Neural cell (in vitro differentiated cells): ENCODE measurements around the gene SMAGP. TPM values are rescaled to one million over a fixed set of nuclear protein-coding genes. Genes with fewer than 3 reads are reported as not detected.

Source experiments
- H2AFZ ChIP-seq: fragments of 200-600, 300-800 bp; sonication (generic), shearing (Covaris generic); 2 replicates; pipeline ENCODE4 v1.6.0; 2014; ENCODE audit warnings: low read depth, mild to moderate bottlenecking, antibody characterized with exemption, low read length, moderate library complexity
- H3F3A ChIP-seq: fragments of 200-600 bp; shearing (Covaris generic); 2 replicates; pipeline ENCODE4 v1.6.1; 2016; ENCODE audit warnings: mild to moderate bottlenecking, moderate library complexity, mixed read lengths, antibody characterized with exemption, low read length; ENCODE audit not compliant: insufficient read depth, poor library complexity, severe bottlenecking
- H3K27ac ChIP-seq: fragments of 200-600, 300-800 bp; sonication (generic), shearing (Covaris generic); 2 replicates; pipeline ENCODE4 v1.5.1; 2014; ENCODE audit warnings: mild to moderate bottlenecking, low read length, moderate library complexity
- H3K27me3 ChIP-seq: fragments of 300-800, 200-600 bp; sonication (generic), shearing (Covaris generic); 2 replicates; pipeline ENCODE4 v1.6.0; 2014; ENCODE audit warnings: mild to moderate bottlenecking, low read depth, low read length, moderate library complexity; ENCODE audit not compliant: insufficient read depth
- H3K36me3 ChIP-seq: fragments of 300-800, 200-600 bp; sonication (generic), shearing (Covaris generic); 2 replicates; pipeline ENCODE4 v1.5.1; 2014; ENCODE audit warnings: mild to moderate bottlenecking, antibody characterized with exemption, low read length, moderate library complexity; ENCODE audit not compliant: insufficient read depth
- H3K4me2 ChIP-seq: fragments of 300-800, 200-600 bp; sonication (generic), shearing (Covaris generic); 2 replicates; pipeline ENCODE4 v1.6.0; 2014; ENCODE audit warnings: mild to moderate bottlenecking, low read length
- H3K4me3 ChIP-seq: fragments of 300-800, 200-600 bp; sonication (generic), shearing (Covaris generic); 2 replicates; pipeline ENCODE4 v1.5.1; 2014; ENCODE audit warnings: mild to moderate bottlenecking, low read length, moderate library complexity
- H3K79me2 ChIP-seq: fragments of 200-600 bp; shearing (Covaris generic); replicated peaks from 2 replicates; pipeline ENCODE4 v1.6.0; 2014; ENCODE audit warnings: mild to moderate bottlenecking, low read length, moderate library complexity; ENCODE audit not compliant: insufficient read depth
- H3K9ac ChIP-seq: fragments of 300-800, 200-600 bp; sonication (generic), shearing (Covaris generic); 2 replicates; pipeline ENCODE4 v1.6.1; 2016; ENCODE audit warnings: mild to moderate bottlenecking, low read length, mixed read lengths
- H3K9me2 ChIP-seq: fragments of 200-600 bp; shearing (Covaris generic); 2 replicates; pipeline ENCODE4 v1.6.1; 2016; ENCODE audit warnings: mild to moderate bottlenecking, low read length, mixed read lengths; ENCODE audit not compliant: insufficient read depth
- H3K9me3 ChIP-seq: fragments of 200-600, 300-800 bp; sonication (generic), shearing (Covaris generic); 2 replicates; pipeline ENCODE4 v1.6.1; 2016; ENCODE audit warnings: mild to moderate bottlenecking, mixed run types, low read length, moderate library complexity, mixed read lengths
- H4K20me1 ChIP-seq: fragments of 200-600 bp; shearing (Covaris generic); 2 replicates; pipeline ENCODE4 v1.6.1; 2016; ENCODE audit warnings: mild to moderate bottlenecking, mixed run types; ENCODE audit not compliant: insufficient read depth
- EP300 ChIP-seq: fragments of 450-650 bp; conservative IDR thresholded peaks from 2 replicates; pipeline ENCODE4 v1.6.1; 2014; ENCODE audit warnings: antibody characterized with exemption, mild to moderate bottlenecking, moderate library complexity; ENCODE audit not compliant: poor library complexity, severe bottlenecking
- EZH2 ChIP-seq: fragments of 200-600, 300-800 bp; shearing (Covaris generic), sonication (generic); IDR thresholded peaks from 2 replicates; pipeline ENCODE4 v1.6.1; 2014; ENCODE audit warnings: antibody characterized with exemption, low read length, borderline replicate concordance, mild to moderate bottlenecking; ENCODE audit not compliant: insufficient read depth, poor library complexity, severe bottlenecking
- MXI1 ChIP-seq: fragments of 450-650 bp; conservative IDR thresholded peaks from 2 replicates; pipeline ENCODE4 v1.6.1; 2014; ENCODE audit warnings: antibody characterized with exemption, mild to moderate bottlenecking; ENCODE audit not compliant: poor library complexity, severe bottlenecking
- POLR2AphosphoS5 ChIP-seq: IDR thresholded peaks from 2 replicates; pipeline ENCODE4 v1.6.1; 2012
- RAD21 ChIP-seq: fragments of 450-650 bp; conservative IDR thresholded peaks from 2 replicates; pipeline ENCODE4 v1.6.1; 2014; ENCODE audit warnings: antibody characterized with exemption, mild to moderate bottlenecking, moderate library complexity
- SMC3 ChIP-seq: fragments of 450-650 bp; conservative IDR thresholded peaks from 2 replicates; pipeline ENCODE4 v1.6.1; 2014; ENCODE audit warnings: antibody characterized with exemption, mild to moderate bottlenecking, moderate library complexity; ENCODE audit not compliant: poor library complexity
- TAF1 ChIP-seq: IDR thresholded peaks from 2 replicates; pipeline ENCODE4 v1.6.1; 2012; ENCODE audit warnings: low read depth
- polyA plus RNA-seq: library from polyadenylated mRNA; depleted of rRNA; stranded (reverse); fragments of >200 nt; gene quantifications from 2 replicates; pipeline ENCODE4 v1.2.3, GENCODE V29; 2014
- TF ChIP-seq, protein P1 (sequence below): IDR thresholded peaks from 2 replicates; pipeline ENCODE4 v1.6.1; 2012; ENCODE audit warnings: borderline replicate concordance
- TF ChIP-seq, protein P2 (sequence below): fragments of 450-650 bp; IDR thresholded peaks from 2 replicates; pipeline ENCODE4 v1.5.1; 2014; ENCODE audit warnings: antibody characterized with exemption, mild to moderate bottlenecking, moderate library complexity; ENCODE audit not compliant: poor library complexity, severe bottlenecking

Gene SMAGP
- polyA plus RNA-seq, 1 donor from 2014 or later: not detected

DNA sequence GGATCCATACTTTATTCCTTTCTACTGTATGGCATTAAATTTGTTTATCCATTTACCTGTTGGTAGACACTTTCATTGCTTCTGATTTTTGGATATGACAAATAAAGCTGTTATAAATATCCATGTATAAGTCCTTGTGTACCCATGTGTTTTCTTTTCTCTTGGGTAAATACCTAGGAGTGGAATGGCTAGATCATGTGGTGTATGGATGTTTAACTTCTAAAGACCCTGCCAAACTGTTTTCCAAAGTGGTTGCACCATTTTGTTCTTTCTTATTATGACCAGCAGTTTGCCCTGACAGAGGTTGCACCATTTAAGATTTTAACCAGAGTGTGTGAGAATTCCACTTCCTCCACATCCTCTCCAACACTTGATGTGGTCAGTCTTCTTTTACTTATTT, 37.6 kb downstream of the SMAGP start:
- no peak overlapping the region for H2AFZ ChIP-seq
- no peaks in the 10 kb centered on the region for H3K9me2 ChIP-seq
- H3K27ac ChIP-seq: no peak overlapping the region
- no peaks in the 10 kb centered on the region for H4K20me1 ChIP-seq
- no peak overlapping the region for H3K4me3 ChIP-seq
- H3K9ac ChIP-seq: no peak overlapping the region
- H3K79me2 ChIP-seq: no peaks in the 10 kb centered on the region
- TF ChIP-seq TAF1: no peak
- TF ChIP-seq SMC3: no peak
- no peak for TF ChIP-seq RAD21
- TF ChIP-seq POLR2AphosphoS5: no peak
- no peak for TF ChIP-seq EZH2
- no peak for TF ChIP-seq EP300
- TF ChIP-seq, protein P1, sequence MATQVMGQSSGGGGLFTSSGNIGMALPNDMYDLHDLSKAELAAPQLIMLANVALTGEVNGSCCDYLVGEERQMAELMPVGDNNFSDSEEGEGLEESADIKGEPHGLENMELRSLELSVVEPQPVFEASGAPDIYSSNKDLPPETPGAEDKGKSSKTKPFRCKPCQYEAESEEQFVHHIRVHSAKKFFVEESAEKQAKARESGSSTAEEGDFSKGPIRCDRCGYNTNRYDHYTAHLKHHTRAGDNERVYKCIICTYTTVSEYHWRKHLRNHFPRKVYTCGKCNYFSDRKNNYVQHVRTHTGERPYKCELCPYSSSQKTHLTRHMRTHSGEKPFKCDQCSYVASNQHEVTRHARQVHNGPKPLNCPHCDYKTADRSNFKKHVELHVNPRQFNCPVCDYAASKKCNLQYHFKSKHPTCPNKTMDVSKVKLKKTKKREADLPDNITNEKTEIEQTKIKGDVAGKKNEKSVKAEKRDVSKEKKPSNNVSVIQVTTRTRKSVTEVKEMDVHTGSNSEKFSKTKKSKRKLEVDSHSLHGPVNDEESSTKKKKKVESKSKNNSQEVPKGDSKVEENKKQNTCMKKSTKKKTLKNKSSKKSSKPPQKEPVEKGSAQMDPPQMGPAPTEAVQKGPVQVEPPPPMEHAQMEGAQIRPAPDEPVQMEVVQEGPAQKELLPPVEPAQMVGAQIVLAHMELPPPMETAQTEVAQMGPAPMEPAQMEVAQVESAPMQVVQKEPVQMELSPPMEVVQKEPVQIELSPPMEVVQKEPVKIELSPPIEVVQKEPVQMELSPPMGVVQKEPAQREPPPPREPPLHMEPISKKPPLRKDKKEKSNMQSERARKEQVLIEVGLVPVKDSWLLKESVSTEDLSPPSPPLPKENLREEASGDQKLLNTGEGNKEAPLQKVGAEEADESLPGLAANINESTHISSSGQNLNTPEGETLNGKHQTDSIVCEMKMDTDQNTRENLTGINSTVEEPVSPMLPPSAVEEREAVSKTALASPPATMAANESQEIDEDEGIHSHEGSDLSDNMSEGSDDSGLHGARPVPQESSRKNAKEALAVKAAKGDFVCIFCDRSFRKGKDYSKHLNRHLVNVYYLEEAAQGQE: no peak
- no peak for TF ChIP-seq MXI1
- TF ChIP-seq, protein P2, sequence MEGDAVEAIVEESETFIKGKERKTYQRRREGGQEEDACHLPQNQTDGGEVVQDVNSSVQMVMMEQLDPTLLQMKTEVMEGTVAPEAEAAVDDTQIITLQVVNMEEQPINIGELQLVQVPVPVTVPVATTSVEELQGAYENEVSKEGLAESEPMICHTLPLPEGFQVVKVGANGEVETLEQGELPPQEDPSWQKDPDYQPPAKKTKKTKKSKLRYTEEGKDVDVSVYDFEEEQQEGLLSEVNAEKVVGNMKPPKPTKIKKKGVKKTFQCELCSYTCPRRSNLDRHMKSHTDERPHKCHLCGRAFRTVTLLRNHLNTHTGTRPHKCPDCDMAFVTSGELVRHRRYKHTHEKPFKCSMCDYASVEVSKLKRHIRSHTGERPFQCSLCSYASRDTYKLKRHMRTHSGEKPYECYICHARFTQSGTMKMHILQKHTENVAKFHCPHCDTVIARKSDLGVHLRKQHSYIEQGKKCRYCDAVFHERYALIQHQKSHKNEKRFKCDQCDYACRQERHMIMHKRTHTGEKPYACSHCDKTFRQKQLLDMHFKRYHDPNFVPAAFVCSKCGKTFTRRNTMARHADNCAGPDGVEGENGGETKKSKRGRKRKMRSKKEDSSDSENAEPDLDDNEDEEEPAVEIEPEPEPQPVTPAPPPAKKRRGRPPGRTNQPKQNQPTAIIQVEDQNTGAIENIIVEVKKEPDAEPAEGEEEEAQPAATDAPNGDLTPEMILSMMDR: no peak
- no peaks in the 10 kb centered on the region for H3K9me3 ChIP-seq
- H3F3A ChIP-seq: no peaks in the 10 kb centered on the region
- no peaks in the 10 kb centered on the region for H3K36me3 ChIP-seq
- no peak overlapping the region for H3K4me2 ChIP-seq
- H3K27me3 ChIP-seq: no peaks in the 10 kb centered on the region

DNA sequence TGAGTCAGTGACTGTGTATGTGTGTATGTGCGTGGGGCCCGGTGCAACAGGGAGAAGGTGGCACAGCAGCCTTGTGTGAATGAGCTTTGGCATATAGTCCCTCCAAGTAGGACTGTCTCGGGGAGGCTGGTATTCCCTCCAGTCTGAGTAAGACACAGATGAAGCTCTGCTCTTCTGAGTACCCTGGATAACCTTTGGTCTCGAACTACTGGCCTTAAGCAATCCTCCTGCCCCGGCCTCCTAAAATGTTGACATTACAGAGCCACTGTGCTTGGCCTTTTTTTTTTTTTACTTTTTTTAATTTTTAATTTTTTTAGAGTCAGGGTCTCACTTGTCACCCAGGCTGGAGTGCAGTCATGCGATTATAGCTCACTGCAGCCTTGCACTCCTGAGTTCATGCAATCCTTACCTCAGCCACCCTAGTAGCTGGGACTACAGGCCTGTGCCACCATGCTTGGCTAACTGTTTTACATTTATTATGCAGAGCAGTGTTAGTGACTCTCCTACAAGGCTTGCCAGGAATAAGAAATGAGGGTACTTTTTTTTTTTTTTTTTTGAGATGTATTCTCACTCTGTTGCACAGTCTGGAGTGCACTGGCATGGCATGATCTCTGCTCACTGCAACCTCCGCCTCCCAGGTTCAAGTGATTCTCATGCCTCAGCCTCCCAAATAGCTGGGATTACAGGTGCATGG, 41.0 kb downstream of the SMAGP start:
- Histone ChIP-seq H3K9ac (no peak overlapping the region), H3K36me3 (no peaks in the 10 kb centered on the region), H3K27me3 (no peaks in the 10 kb centered on the region), H3K4me3 (no peak overlapping the region), H4K20me1 (no peaks in the 10 kb centered on the region), H3F3A (no peaks in the 10 kb centered on the region), H3K9me2 (no peaks in the 10 kb centered on the region), H2AFZ (no peak overlapping the region), H3K79me2 (no peaks in the 10 kb centered on the region), H3K4me2 (no peak overlapping the region), H3K27ac (no peak overlapping the region), H3K9me3 (no peaks in the 10 kb centered on the region)
- TF ChIP-seq POLR2AphosphoS5 (no peak), SMC3 (no peak), RAD21 (no peak), EP300 (no peak), EZH2 (no peak), MXI1 (no peak), TAF1 (no peak)
- TF ChIP-seq, protein P1: no peak
- TF ChIP-seq, protein P2: no peak
